HTR-8/SVneo (cell line): ENCODE data around the gene CGB7.
A peak's percentile ranks its signal among the peaks of the same experiment; 100 is the strongest.

ENCODE experiments used
- DNase-seq: peaks from one replicate; pipeline ENCODE4 v3.0.0; 2011; ENCODE audit warnings: low spot score, mixed read lengths; ENCODE audit not compliant: insufficient read length
- FAIRE-seq: peaks from 2 replicates; lab custom pipeline; 2011; peaks lifted over from hg19 to GRCh38; lab: Jason Lieb, UNC

The CGB7 gene

GRCh38 chr19:49057636-49058234, at the start of gene CGB7:
TSS of gene CGB7 (minus strand) at chr19:49057749. CDS start at chr19:49055375, 2,374 bp downstream.
- FAIRE-seq = peak; percentile 58

GRCh38 chr19:49106648-49107135, 49.1 kb upstream of the CGB7 start:
- DNase-seq (peak; percentile 41), FAIRE-seq (peak; percentile 83)

More at GRCh38 chr19:49057636-49058234, at the start of gene CGB7:
- no peak for DNase-seq

- DNase-seq (no peak), FAIRE-seq (no peak)
Observed at GRCh38 chr19:49104229-49104864, 46.8 kb upstream of the CGB7 start.

- DNase-seq = no peak
Observed at GRCh38 chr19:49103331-49104085, 46.0 kb upstream of the CGB7 start.

GRCh38 chr19:49102303-49102702, 44.8 kb upstream of the CGB7 start:
- DNase-seq = no peak
- FAIRE-seq = no peak

More at GRCh38 chr19:49103331-49104085, 46.0 kb upstream of the CGB7 start:
- no peak for FAIRE-seq

GRCh38 chr19:49101160-49101559, 43.6 kb upstream of the CGB7 start:
- no peak for FAIRE-seq
- no peak for DNase-seq

- DNase-seq (no peak), FAIRE-seq (no peak)
Observed at GRCh38 chr19:49098795-49099194, 41.2 kb upstream of the CGB7 start.

GRCh38 chr19:49097453-49098288, 40.1 kb upstream of the CGB7 start:
- FAIRE-seq (peak; percentile 52), DNase-seq (peak; percentile 71)

GRCh38 chr19:49094505-49095482, 37.2 kb upstream of the CGB7 start:
- no peak for DNase-seq

GRCh38 chr19:49092686-49093085, 35.1 kb upstream of the CGB7 start:
- FAIRE-seq (no peak), DNase-seq (no peak)

More at GRCh38 chr19:49094505-49095482, 37.2 kb upstream of the CGB7 start:
- no peak for FAIRE-seq

- DNase-seq (no peak), FAIRE-seq (no peak)
Observed at GRCh38 chr19:49091391-49092038, 34.0 kb upstream of the CGB7 start.

GRCh38 chr19:49086296-49086695, 28.7 kb upstream of the CGB7 start:
- no peak for FAIRE-seq
- DNase-seq = no peak

- FAIRE-seq = no peak
- DNase-seq = no peak
Observed at GRCh38 chr19:49085868-49086232, 28.3 kb upstream of the CGB7 start.

- FAIRE-seq (peak; percentile 96), DNase-seq (peak; percentile 99)
Observed at GRCh38 chr19:49085020-49085867, 27.7 kb upstream of the CGB7 start, which contains the start of gene SNRNP70. TSS of gene SNRNP70 (plus strand) at chr19:49085451. CDS start at chr19:49086415, 964 bp downstream.

- no peak for FAIRE-seq
- DNase-seq = no peak
Observed at GRCh38 chr19:49084206-49085019, 26.9 kb upstream of the CGB7 start.

- no peak for FAIRE-seq
- no peak for DNase-seq
Observed at GRCh38 chr19:49081273-49081672, 23.7 kb upstream of the CGB7 start.

- FAIRE-seq = no peak
Observed at GRCh38 chr19:49080392-49080791, 22.8 kb upstream of the CGB7 start.

More at GRCh38 chr19:49080392-49080791, 22.8 kb upstream of the CGB7 start:
- no peak for DNase-seq
